Measurements from ENCODE around the gene MEIS2.

MEIS2 gene

GRCh38 chr15:36881516-36881915, 218.8 kb downstream of the MEIS2 start:
- H3K4me1 ChIP-seq (ENCODE audit: low read length) = peaks cover 5% of the 10 kb centered on the region; the same call in 1 of the 2 replicates
- H3K9me3 ChIP-seq (ENCODE audit: insufficient read depth, low read length) = no peaks in the 10 kb centered on the region
- no peak overlapping the region for H2AFZ ChIP-seq (ENCODE audit: low read depth, low read length)
- H3K4me3 ChIP-seq (ENCODE audit: low read length) = no peak overlapping the region
- no peak overlapping the region for H3K9ac ChIP-seq (ENCODE audit: low read length)
- TF ChIP-seq EZH2phosphoT487 (IDR thresholded peaks at IDR 0.05; ENCODE audit: low read depth) (no peak), CTCF (IDR thresholded peaks at IDR 0.05; ENCODE audit: low read depth, low read length) (no peak)
- no peaks in the 10 kb centered on the region for H3K36me3 ChIP-seq (replicated peaks; ENCODE audit: low read depth, low read length)
- H4K20me1 ChIP-seq (ENCODE audit: insufficient read depth, low read length) = no peaks in the 10 kb centered on the region
- H3K79me2 ChIP-seq (ENCODE audit: low read length) = no peaks in the 10 kb centered on the region
- H3K4me2 ChIP-seq (ENCODE audit: low read length) = no peak overlapping the region
- H3K27ac ChIP-seq (ENCODE audit: low read length) = no peak overlapping the region
- peaks cover 34% of the 10 kb centered on the region for H3K27me3 ChIP-seq (ENCODE audit: low read depth, low read length)

GRCh38 chr15:36880913-36881460, 219.4 kb downstream of the MEIS2 start:
- H3K4me2 ChIP-seq (ENCODE audit: low read length) = no peak overlapping the region
- peaks cover 5% of the 10 kb centered on the region; the same call in 1 of the 2 replicates for H3K4me1 ChIP-seq (ENCODE audit: low read length)
- no peak overlapping the region for H3K9ac ChIP-seq (ENCODE audit: low read length)
- TF ChIP-seq EZH2phosphoT487 (IDR thresholded peaks at IDR 0.05; ENCODE audit: low read depth) = no peak
- no peak for TF ChIP-seq CTCF (IDR thresholded peaks at IDR 0.05; ENCODE audit: low read depth, low read length)
- no peaks in the 10 kb centered on the region for H4K20me1 ChIP-seq (ENCODE audit: insufficient read depth, low read length)
- no peaks in the 10 kb centered on the region for H3K79me2 ChIP-seq (ENCODE audit: low read length)
- no peak overlapping the region for H2AFZ ChIP-seq (ENCODE audit: low read depth, low read length)
- H3K27ac ChIP-seq (ENCODE audit: low read length) = no peak overlapping the region
- no peaks in the 10 kb centered on the region for H3K36me3 ChIP-seq (replicated peaks; ENCODE audit: low read depth, low read length)
- no peak overlapping the region for H3K4me3 ChIP-seq (ENCODE audit: low read length)
- no peaks in the 10 kb centered on the region for H3K9me3 ChIP-seq (ENCODE audit: insufficient read depth, low read length)
- peaks cover 38% of the 10 kb centered on the region for H3K27me3 ChIP-seq (ENCODE audit: low read depth, low read length)

GRCh38 chr15:36880224-36880912, 220.0 kb downstream of the MEIS2 start:
- H3K27me3 ChIP-seq (ENCODE audit: low read depth, low read length) = peaks cover 44% of the 10 kb centered on the region

More at GRCh38 chr15:36880224-36880912, 220.0 kb downstream of the MEIS2 start:
- no peak overlapping the region for H3K4me2 ChIP-seq (ENCODE audit: low read length)
- H3K9me3 ChIP-seq (ENCODE audit: insufficient read depth, low read length) = no peaks in the 10 kb centered on the region
- H3K9ac ChIP-seq (ENCODE audit: low read length) = no peak overlapping the region
- no peak overlapping the region for H3K27ac ChIP-seq (ENCODE audit: low read length)
- H3K36me3 ChIP-seq (replicated peaks; ENCODE audit: low read depth, low read length) = no peaks in the 10 kb centered on the region
- TF ChIP-seq EZH2phosphoT487 (IDR thresholded peaks at IDR 0.05; ENCODE audit: low read depth) (no peak), CTCF (IDR thresholded peaks at IDR 0.05; ENCODE audit: low read depth, low read length) (no peak)
- H3K4me3 ChIP-seq (ENCODE audit: low read length) = no peak overlapping the region
- H2AFZ ChIP-seq (ENCODE audit: low read depth, low read length) = no peak overlapping the region
- H4K20me1 ChIP-seq (ENCODE audit: insufficient read depth, low read length) = no peaks in the 10 kb centered on the region
- no peaks in the 10 kb centered on the region for H3K79me2 ChIP-seq (ENCODE audit: low read length)
- H3K4me1 ChIP-seq (ENCODE audit: low read length) = peaks cover 5% of the 10 kb centered on the region; the same call in 1 of the 2 replicates

Measured in OCI-LY3 (cell line).